ENCODE data around the gene YAF2. TPM values are rescaled to one million over a fixed set of nuclear protein-coding genes. Genes with fewer than 3 reads are reported as not detected.

YAF2 gene
- total and polyA plus RNA-seq, 2 donors (not counting 3 experiments of a cell fraction or from before 2014, with no cell fraction given), result 6.9 to 29.2 TPM

GRCh38 chr12:42199007-42199406 is 39.0 kb downstream of the YAF2 start:
- peaks cover 0 to 3% of the 10 kb centered on the region in 2 experiments for H3K36me3 ChIP-seq (ENCODE audit: control insufficient read depth in 2 of 2, extremely low read depth in 1 of 2, insufficient read depth in 2 of 2, low read length in 2 of 2)
- dilution Hi-C loops (cut with MboI; ENCODE audit: extremely low pct_ligation_motif_present, low sequenced_read_pairs) (no loop called here), intact Hi-C loops (cut with micrococcal nuclease) (no loop called here)
- H2AFZ ChIP-seq (ENCODE audit: low read depth, low read length), result no peak overlapping the region
- no peak for DNase-seq (ENCODE audit: low read depth, low spot score)
- no peaks in the 10 kb centered on the region for H3K9me1 ChIP-seq (replicated peaks; ENCODE audit: control insufficient read depth, extremely low read depth, insufficient read depth, low read length)
- H3K27ac ChIP-seq (ENCODE audit: insufficient read depth, low read depth, low read length), result no peak overlapping the region
- no peak overlapping the region for H3K4me2 ChIP-seq (ENCODE audit: insufficient read depth, low read length)
- no peaks in the 10 kb centered on the region for H3K9me3 ChIP-seq (replicated peaks; ENCODE audit: control insufficient read depth, insufficient read depth, low read length)
- no peaks in the 10 kb centered on the region for H3K27me3 ChIP-seq (ENCODE audit: control insufficient read depth in 2 of 2, insufficient read depth in 2 of 2, low read length in 2 of 2)
- no peak overlapping the region for H3K9ac ChIP-seq (replicated peaks; ENCODE audit: extremely low read depth, insufficient read depth, low read length)
- H3K79me2 ChIP-seq (ENCODE audit: control insufficient read depth, insufficient read depth, low read length), result no peaks in the 10 kb centered on the region
- no peak overlapping the region for H3K4me3 ChIP-seq (replicated peaks in 1 of 3; ENCODE audit: insufficient read depth in 1 of 3, low read depth in 1 of 3, low read length in 3 of 3)
- BruUV-seq (replicated peaks), result no TSS peak
- H3K4me1 ChIP-seq (ENCODE audit: control insufficient read depth, extremely low read depth, insufficient read depth, low read length), result no peaks in the 10 kb centered on the region
- POLR2A ChIA-PET, result no interaction called here
- CTCF ChIA-PET, result no interaction called here
- FAIRE-seq, result no peak
- TF ChIP-seq MAX (IDR thresholded peaks at IDR 0.05; ENCODE audit: insufficient read depth, insufficient read length) (no peak), FOS (IDR thresholded peaks at IDR 0.05; ENCODE audit: borderline replicate concordance, insufficient read depth, low read length) (no peak), CTCF (IDR thresholded peaks at IDR 0.05; ENCODE audit: extremely low read depth in 1 of 2, insufficient read depth in 1 of 2, low read depth in 1 of 2, low read length in 2 of 2) (no peak), MYC (IDR thresholded peaks at IDR 0.05; ENCODE audit: low read depth, low read length) (no peak), GATA2 (IDR thresholded peaks at IDR 0.05; ENCODE audit: insufficient read depth, insufficient read length, low read depth, low read length) (no peak), POLR2AphosphoS5 (IDR thresholded peaks at IDR 0.05; ENCODE audit: insufficient read depth, low read depth, low read length) (no peak), EZH2 (IDR thresholded peaks at IDR 0.05; ENCODE audit: borderline replicate concordance, low read depth, low read length, severe bottlenecking) (no peak), JUN (IDR thresholded peaks at IDR 0.05; ENCODE audit: borderline replicate concordance, insufficient read depth, insufficient read length, low read depth) (no peak), POLR2A (IDR thresholded peaks at IDR 0.05; ENCODE audit: low read depth, low read length) (no peak)
- no peaks in the 10 kb centered on the region for H4K20me1 ChIP-seq (replicated peaks; ENCODE audit: control insufficient read depth, extremely low read depth, insufficient read depth, low read length)
